CD14-positive monocyte (primary cell): ENCODE measurements around the gene CEL. TPM values are rescaled to one million over a fixed set of nuclear protein-coding genes. Genes with fewer than 3 reads are reported as not detected.

Source experiments
- DNase-seq, 3 donors: peaks; one replicate each; pipeline ENCODE4 v3.0.0-alpha.2; 2011 to 2022
- H2AFZ ChIP-seq: 2 replicates; pipeline ENCODE4 v1.6.0; 2012; ENCODE audit warnings: mild to moderate bottlenecking, low read depth, low read length, inconsistent platforms; ENCODE audit not compliant: insufficient read depth, poor library complexity, severe bottlenecking
- H3K27ac ChIP-seq, 2 donors: 1 replicate in 1 of 2; 2 replicates in 1 of 2; pipeline ENCODE4 v1.5.1; 2012 to 2013; ENCODE audit warnings: low read length in 2 of 2, control low read depth in 1 of 2, inconsistent platforms in 1 of 2, low read depth in 1 of 2, mild to moderate bottlenecking in 1 of 2
- H3K27me3 ChIP-seq, 2 donors: one replicate each; pipeline versions ENCODE4 v1.6.0 to v1.6.1; 2011 to 2013; ENCODE audit warnings: low read length in 2 of 2; ENCODE audit not compliant: control insufficient read depth in 2 of 2, insufficient read depth in 2 of 2
- H3K36me3 ChIP-seq, 2 donors: replicated peaks in 1 of 2; 1 replicate in 1 of 2; 2 replicates in 1 of 2; pipeline versions ENCODE4 v1.5.1 to v1.6.1; 2012 to 2013; ENCODE audit warnings: low read length in 2 of 2, control low read depth in 1 of 2, inconsistent platforms in 1 of 2, mild to moderate bottlenecking in 1 of 2; ENCODE audit not compliant: insufficient read depth in 2 of 2, control insufficient read depth in 1 of 2
- H3K4me1 ChIP-seq, 2 donors: 1 replicate in 1 of 2; 2 replicates in 1 of 2; pipeline versions ENCODE4 v1.5.1 to v1.6.1; 2012 to 2013; ENCODE audit warnings: low read length in 2 of 2, control low read depth in 1 of 2, inconsistent platforms in 1 of 2, mild to moderate bottlenecking in 1 of 2, moderate library complexity in 1 of 2; ENCODE audit not compliant: insufficient read depth in 2 of 2, control insufficient read depth in 1 of 2
- H3K4me2 ChIP-seq: replicated peaks from 2 replicates; pipeline ENCODE3; 2012; ENCODE audit warnings: low read length, moderate library complexity, mild to moderate bottlenecking; ENCODE audit not compliant: poor library complexity, severe bottlenecking; ENCODE audit errors: extremely low read depth
- H3K4me3 ChIP-seq, 3 experiments: fragments of 200-600 bp in 1 of 3; sonication (generic) in 1 of 3; replicated peaks in 1 of 3; 1 replicate in 2 of 3; 2 replicates in 1 of 3; pipeline ENCODE4 v1.5.1; 2011 to 2013; ENCODE audit warnings: low read length in 3 of 3, mild to moderate bottlenecking in 3 of 3, control low read depth in 2 of 3, low read depth in 2 of 3, inconsistent platforms in 1 of 3, moderate library complexity in 1 of 3
- H3K79me2 ChIP-seq: 2 replicates; pipeline ENCODE4 v1.6.0; 2012; ENCODE audit warnings: mild to moderate bottlenecking, control low read depth, inconsistent platforms, low read length, moderate library complexity; ENCODE audit not compliant: insufficient read depth
- H3K9ac ChIP-seq: 2 replicates; pipeline ENCODE4 v1.6.0; 2017; ENCODE audit warnings: low read length, mild to moderate bottlenecking; ENCODE audit not compliant: insufficient read depth, poor library complexity, severe bottlenecking
- H3K9me3 ChIP-seq, 2 donors: replicated peaks in 1 of 2; 1 replicate in 1 of 2; 2 replicates in 1 of 2; pipeline versions ENCODE4 v1.5.1 to v1.6.1; 2012 to 2013; ENCODE audit warnings: low read length in 2 of 2, control low read depth in 1 of 2; ENCODE audit not compliant: control insufficient read depth in 1 of 2, insufficient read depth in 1 of 2
- H4K20me1 ChIP-seq: 2 replicates; pipeline ENCODE4 v1.6.0; 2012; ENCODE audit warnings: mild to moderate bottlenecking, low read length, control low read depth, moderate library complexity; ENCODE audit not compliant: insufficient read depth
- H3K27ac Mint-ChIP-seq, 7 donors: one replicate each; pipeline ENCODE4 v1.8.0; 2020; ENCODE audit warnings: mild to moderate bottlenecking in 7 of 7, mixed read lengths in 7 of 7, moderate library complexity in 6 of 7, inconsistent platforms in 2 of 7
- H3K27me3 Mint-ChIP-seq, 3 donors: one replicate each; pipeline ENCODE4 v1.8.0; 2021 to 2022; ENCODE audit warnings: low read depth in 3 of 3, mild to moderate bottlenecking in 3 of 3, mixed read lengths in 3 of 3, moderate library complexity in 3 of 3, inconsistent platforms in 1 of 3
- H3K36me3 Mint-ChIP-seq, 2 donors: one replicate each; pipeline ENCODE4 v1.8.0; 2020; ENCODE audit warnings: mixed read lengths in 2 of 2, inconsistent platforms in 1 of 2, mild to moderate bottlenecking in 1 of 2
- H3K4me1 Mint-ChIP-seq: one replicate; pipeline ENCODE4 v1.8.0; 2020; ENCODE audit warnings: mild to moderate bottlenecking, mixed read lengths
- H3K4me3 Mint-ChIP-seq, 2 donors: one replicate each; pipeline ENCODE4 v1.8.0; 2020; ENCODE audit warnings: mild to moderate bottlenecking in 2 of 2, mixed read lengths in 2 of 2, moderate library complexity in 1 of 2
- H3K9me3 Mint-ChIP-seq, 7 donors: one replicate each; pipeline ENCODE4 v1.8.0; 2020 to 2022; ENCODE audit warnings: mixed read lengths in 7 of 7, mild to moderate bottlenecking in 6 of 7, moderate library complexity in 6 of 7, inconsistent platforms in 2 of 7
- WGBS: methylation state at CpG from one replicate; pipeline ENCODE4 v1.1.5; 2013; ENCODE audit warnings: missing lambda C conversion rate; ENCODE audit not compliant: insufficient coverage; 5-methylcytosine and 5-hydroxymethylcytosine counted together
- intact Hi-C, 2 donors: fragments of 100-400 bp; cut with micrococcal nuclease; formaldehyde crosslinking; loops; one replicate each; pipeline versions ENCODE4 v1.15.0 to v1.15.1; 2023
- polyA plus RNA-seq, 3 donors: library from polyadenylated mRNA; depleted of rRNA in 1 of 3; unstranded in 2 of 3; stranded (reverse) in 1 of 3; fragments of 300-500 nt in 2 of 3; fragments of >200 nt in 1 of 3; fragmentation: Illumina TruSeq in 2 of 3; gene quantifications; 1 replicate in 2 of 3; 2 replicates in 1 of 3; pipeline ENCODE4 v1.2.3, GENCODE V29; 2012 to 2021
- TF ChIP-seq, protein P1 (sequence below): fragments of 200-600 bp; IDR thresholded peaks from one replicate; pipeline ENCODE4 v1.8.0; 2022; ENCODE audit warnings: antibody characterized with exemption, mild to moderate bottlenecking

Gene CEL
- polyA plus RNA-seq, 3 donors: 0.24 TPM; not detected in 2

- no peaks in the 10 kb centered on the region for H3K9me3 Mint-ChIP-seq
- DNase-seq: no peak
- no peaks in the 10 kb centered on the region for H3K9me3 ChIP-seq
- no peak overlapping the region for H3K4me3 Mint-ChIP-seq
- H3K27ac ChIP-seq: no peak overlapping the region
- H3K79me2 ChIP-seq: no peaks in the 10 kb centered on the region
- H3K4me1 Mint-ChIP-seq: peaks cover 11% of the 10 kb centered on the region
- peaks cover 2 to 8% (median 4%) of the 10 kb centered on the region in 3 donors for H3K27me3 Mint-ChIP-seq
- 87% methylated on average over 10 of the region's 17 CpGs for WGBS
- H3K9ac ChIP-seq: no peak overlapping the region
- TF ChIP-seq, protein P1, sequence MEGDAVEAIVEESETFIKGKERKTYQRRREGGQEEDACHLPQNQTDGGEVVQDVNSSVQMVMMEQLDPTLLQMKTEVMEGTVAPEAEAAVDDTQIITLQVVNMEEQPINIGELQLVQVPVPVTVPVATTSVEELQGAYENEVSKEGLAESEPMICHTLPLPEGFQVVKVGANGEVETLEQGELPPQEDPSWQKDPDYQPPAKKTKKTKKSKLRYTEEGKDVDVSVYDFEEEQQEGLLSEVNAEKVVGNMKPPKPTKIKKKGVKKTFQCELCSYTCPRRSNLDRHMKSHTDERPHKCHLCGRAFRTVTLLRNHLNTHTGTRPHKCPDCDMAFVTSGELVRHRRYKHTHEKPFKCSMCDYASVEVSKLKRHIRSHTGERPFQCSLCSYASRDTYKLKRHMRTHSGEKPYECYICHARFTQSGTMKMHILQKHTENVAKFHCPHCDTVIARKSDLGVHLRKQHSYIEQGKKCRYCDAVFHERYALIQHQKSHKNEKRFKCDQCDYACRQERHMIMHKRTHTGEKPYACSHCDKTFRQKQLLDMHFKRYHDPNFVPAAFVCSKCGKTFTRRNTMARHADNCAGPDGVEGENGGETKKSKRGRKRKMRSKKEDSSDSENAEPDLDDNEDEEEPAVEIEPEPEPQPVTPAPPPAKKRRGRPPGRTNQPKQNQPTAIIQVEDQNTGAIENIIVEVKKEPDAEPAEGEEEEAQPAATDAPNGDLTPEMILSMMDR: no peak
- no peaks in the 10 kb centered on the region for H3K36me3 Mint-ChIP-seq
- no peak overlapping the region for H3K27ac Mint-ChIP-seq
- H3K36me3 ChIP-seq: no peaks in the 10 kb centered on the region
- H3K4me1 ChIP-seq: peaks cover 0 to 5% of the 10 kb centered on the region in 2 donors
- no peak overlapping the region for H2AFZ ChIP-seq
- H3K4me3 ChIP-seq: no peak overlapping the region
- intact Hi-C loops: no loop called here
- no peaks in the 10 kb centered on the region for H3K27me3 ChIP-seq
- no peak overlapping the region for H3K4me2 ChIP-seq
- H4K20me1 ChIP-seq: no peaks in the 10 kb centered on the region
Measured at GRCh38 chr9:133065070-133065388, 3.2 kb downstream of the CEL start.

GRCh38 chr9:133066181-133066983, 4.6 kb downstream of the CEL start:
- 93% methylated on average over 18 of the region's 25 CpGs for WGBS
- Mint-ChIP-seq H3K27me3 (peaks cover 0 to 2% (median 1%) of the 10 kb centered on the region in 3 donors), H3K36me3 (no peaks in the 10 kb centered on the region), H3K27ac (peak overlapping the region in 1 of 7 donors; percentile 41), H3K4me1 (peaks cover 2% of the 10 kb centered on the region), H3K4me3 (no peak overlapping the region), H3K9me3 (no peaks in the 10 kb centered on the region)
- Histone ChIP-seq H3K27ac (no peak overlapping the region), H3K4me1 (no peaks in the 10 kb centered on the region), H3K9ac (no peak overlapping the region), H3K27me3 (no peaks in the 10 kb centered on the region), H3K36me3 (no peaks in the 10 kb centered on the region), H3K79me2 (no peaks in the 10 kb centered on the region), H3K4me3 (no peak overlapping the region), H3K4me2 (no peak overlapping the region), H4K20me1 (no peaks in the 10 kb centered on the region), H2AFZ (no peak overlapping the region), H3K9me3 (no peaks in the 10 kb centered on the region)
- TF ChIP-seq, protein P1: no peak
- intact Hi-C loops: no loop called here
- no peak for DNase-seq
